Caco-2 (cell line): ENCODE results near the gene GRM5. TPM values are rescaled to one million over a fixed set of nuclear protein-coding genes. Genes with fewer than 3 reads are reported as not detected.

Experiments used
- BruUV-seq: library from RNA; stranded (reverse); fragments of 400-500 nt; replicated peaks from 2 replicates; lab custom pipeline; 2021; lab: Mats Ljungman, UMichigan
- CTCF ChIA-PET: fragments of 300-600 bp; sonication (Branson Sonifier 250); formaldehyde crosslinking; loops from one replicate; lab custom pipeline; 2022; ENCODE audit warnings: antibody characterized with exemption; lab: Charles Lee
- POLR2A ChIA-PET: fragments of 300-600 bp; sonication (Branson Sonifier 250); formaldehyde crosslinking; loops from one replicate; lab custom pipeline; 2022; ENCODE audit warnings: antibody characterized with exemption; lab: Charles Lee
- DNase-seq, 2 experiments: peaks; one replicate each; pipeline versions ENCODE4 v3.0.0 to v3.0.0-alpha.2; 2020 to 2022
- H3K27me3 ChIP-seq: replicated peaks from 2 replicates; pipeline ENCODE4 v1.6.0; 2011; ENCODE audit warnings: low read length; ENCODE audit not compliant: control insufficient read depth, insufficient read depth
- H3K36me3 ChIP-seq: 2 replicates; pipeline ENCODE4 v1.5.1; 2011; ENCODE audit warnings: low read length; ENCODE audit not compliant: control insufficient read depth, insufficient read depth
- H3K4me1 ChIP-seq: fragments of 250-450 bp; sonication (Bioruptor Pico); 2 replicates; pipeline ENCODE4 v1.5.1; 2020; ENCODE audit warnings: mild to moderate bottlenecking
- H3K4me3 ChIP-seq: 2 replicates; pipeline ENCODE4 v1.5.1; 2011; ENCODE audit warnings: low read depth, mild to moderate bottlenecking, control low read depth, low read length
- H3K9me3 ChIP-seq: fragments of 250-450 bp; sonication (Bioruptor Pico); 2 replicates; pipeline ENCODE4 v1.5.1; 2020; ENCODE audit warnings: mild to moderate bottlenecking, moderate library complexity
- H3K27ac Mint-ChIP-seq: one replicate; pipeline ENCODE4 v1.8.0; 2022; ENCODE audit warnings: mixed read lengths; ENCODE audit not compliant: unreplicated experiment
- H3K27me3 Mint-ChIP-seq: one replicate; pipeline ENCODE4 v1.8.0; 2022; ENCODE audit warnings: mixed read lengths; ENCODE audit not compliant: insufficient read depth, unreplicated experiment
- H3K36me3 Mint-ChIP-seq: one replicate; pipeline ENCODE4 v1.8.0; 2022; ENCODE audit warnings: mild to moderate bottlenecking, mixed read lengths; ENCODE audit not compliant: insufficient read depth, unreplicated experiment
- H3K4me1 Mint-ChIP-seq: one replicate; pipeline ENCODE4 v1.8.0; 2022; ENCODE audit warnings: low read depth, mixed read lengths; ENCODE audit not compliant: unreplicated experiment
- H3K4me3 Mint-ChIP-seq: one replicate; pipeline ENCODE4 v1.8.0; 2022; ENCODE audit warnings: mild to moderate bottlenecking, moderate library complexity, mixed read lengths; ENCODE audit not compliant: unreplicated experiment
- H3K9me3 Mint-ChIP-seq: one replicate; pipeline ENCODE4 v1.8.0; 2022; ENCODE audit warnings: mixed read lengths; ENCODE audit not compliant: unreplicated experiment
- CTCF ChIP-seq, 2 experiments: fragments of 200-600 bp in 1 of 2; IDR thresholded peaks; 1 replicate in 1 of 2; 2 replicates in 1 of 2; pipeline versions ENCODE4 v1.5.1 to v1.8.0; 2011 to 2022; ENCODE audit warnings: antibody characterized with exemption in 1 of 2, control low read depth in 1 of 2, inconsistent platforms in 1 of 2, low read depth in 1 of 2, low read length in 1 of 2, mild to moderate bottlenecking in 1 of 2, moderate library complexity in 1 of 2; ENCODE audit not compliant: insufficient read depth in 1 of 2, severe bottlenecking in 1 of 2, unreplicated experiment in 1 of 2
- intact Hi-C: fragments of 100-400 bp; cut with micrococcal nuclease; formaldehyde crosslinking; loops from one replicate; pipeline ENCODE4 v1.10.0; 2022; ENCODE audit not compliant: unreplicated experiment
- total RNA-seq: library from RNA; stranded (reverse); gene quantifications from 2 replicates; pipeline ENCODE4 v1.2.3, GENCODE V29; 2022

Gene GRM5
- total RNA-seq, 1 experiment from 2014 or later, result not detected

DNA sequence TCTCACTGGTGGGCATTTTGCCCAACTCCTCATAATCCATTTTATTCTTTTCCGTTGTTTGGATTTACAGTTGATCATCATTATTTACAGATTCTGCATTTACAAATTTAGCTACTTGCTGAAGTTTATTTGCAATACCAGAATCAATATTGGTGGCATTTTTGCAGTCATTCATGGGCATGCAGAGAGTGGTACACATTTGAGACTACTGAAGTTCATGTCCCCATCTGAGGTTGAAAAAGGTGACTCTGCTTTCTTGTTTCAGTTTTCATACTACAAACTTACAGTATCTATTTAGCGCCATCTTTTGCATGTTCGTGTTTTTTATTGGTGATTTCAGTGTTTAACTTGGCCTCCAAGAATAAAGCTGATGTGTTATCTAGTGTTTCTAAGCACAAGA, 409.5 kb downstream of the GRM5 start:
- no peak overlapping the region for H3K27ac Mint-ChIP-seq
- intact Hi-C loops, result no loop called here
- no peak for TF ChIP-seq CTCF (IDR thresholded peaks at IDR 0.05; ENCODE audit: insufficient read depth in 1 of 2, low read depth in 1 of 2, low read length in 1 of 2, severe bottlenecking in 1 of 2, unreplicated experiment in 1 of 2)
- Histone ChIP-seq H3K27me3 (no peaks in the 10 kb centered on the region; the same call in 1 of the 2 replicates), H3K4me1 (no peaks in the 10 kb centered on the region), H3K9me3 (no peaks in the 10 kb centered on the region), H3K36me3 (no peaks in the 10 kb centered on the region), H3K4me3 (no peak overlapping the region)
- POLR2A ChIA-PET, result no interaction called here
- H3K9me3 Mint-ChIP-seq, result no peaks in the 10 kb centered on the region
- H3K27me3 Mint-ChIP-seq, result peaks cover 13% of the 10 kb centered on the region
- no peak overlapping the region for H3K4me3 Mint-ChIP-seq
- no peaks in the 10 kb centered on the region for H3K4me1 Mint-ChIP-seq
- CTCF ChIA-PET, result no interaction called here
- BruUV-seq, result no TSS peak
- H3K36me3 Mint-ChIP-seq, result no peaks in the 10 kb centered on the region
- no peak for DNase-seq

DNA sequence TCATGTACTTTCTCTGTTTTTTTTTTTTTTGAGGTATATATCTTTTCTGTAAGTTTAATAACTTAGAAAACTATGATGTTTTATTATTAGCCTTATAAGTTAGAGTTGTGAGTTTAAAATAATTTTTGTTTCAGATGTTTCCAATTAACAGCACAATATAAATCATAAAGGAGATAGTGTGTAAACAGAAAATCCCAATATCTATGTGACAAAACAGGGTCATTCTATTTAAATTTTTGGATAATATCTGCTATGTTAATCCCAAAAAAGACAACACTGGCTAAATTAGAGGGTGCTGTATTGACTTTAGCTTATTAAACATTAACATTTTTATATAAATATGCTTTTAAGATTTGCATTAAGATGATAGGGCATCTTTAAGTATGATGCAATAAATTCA, 410.1 kb downstream of the GRM5 start:
- no peaks in the 10 kb centered on the region for H3K36me3 Mint-ChIP-seq
- H3K4me3 Mint-ChIP-seq, result no peak overlapping the region
- TF ChIP-seq CTCF (IDR thresholded peaks at IDR 0.05; ENCODE audit: insufficient read depth in 1 of 2, low read depth in 1 of 2, low read length in 1 of 2, severe bottlenecking in 1 of 2, unreplicated experiment in 1 of 2), result no peak
- no peaks in the 10 kb centered on the region; the same call in 1 of the 2 replicates for H3K27me3 ChIP-seq
- no peak overlapping the region for H3K4me3 ChIP-seq
- H3K27ac Mint-ChIP-seq, result no peak overlapping the region
- CTCF ChIA-PET, result no interaction called here
- no peak for DNase-seq
- BruUV-seq, result no TSS peak
- no peaks in the 10 kb centered on the region for H3K9me3 Mint-ChIP-seq
- POLR2A ChIA-PET, result no interaction called here
- no peaks in the 10 kb centered on the region for H3K36me3 ChIP-seq
- H3K9me3 ChIP-seq, result no peaks in the 10 kb centered on the region
- H3K4me1 ChIP-seq, result no peaks in the 10 kb centered on the region
- peaks cover 13% of the 10 kb centered on the region for H3K27me3 Mint-ChIP-seq
- intact Hi-C loops, result no loop called here
- H3K4me1 Mint-ChIP-seq, result no peaks in the 10 kb centered on the region

GRCh38 chr11:88655196-88655595, 410.6 kb downstream of the GRM5 start:
- DNase-seq, result no peak
- no TSS peak for BruUV-seq
- CTCF ChIA-PET, result no interaction called here
- POLR2A ChIA-PET, result no interaction called here
- Mint-ChIP-seq H3K4me3 (no peak overlapping the region), H3K27ac (no peak overlapping the region), H3K9me3 (no peaks in the 10 kb centered on the region), H3K4me1 (no peaks in the 10 kb centered on the region), H3K36me3 (no peaks in the 10 kb centered on the region), H3K27me3 (peaks cover 13% of the 10 kb centered on the region)
- no peaks in the 10 kb centered on the region; the same call in 1 of the 2 replicates for H3K27me3 ChIP-seq
- H3K36me3 ChIP-seq, result no peaks in the 10 kb centered on the region
- no peak for TF ChIP-seq CTCF (IDR thresholded peaks at IDR 0.05; ENCODE audit: insufficient read depth in 1 of 2, low read depth in 1 of 2, low read length in 1 of 2, severe bottlenecking in 1 of 2, unreplicated experiment in 1 of 2)
- intact Hi-C loops, result no loop called here
- H3K4me3 ChIP-seq, result no peak overlapping the region
- H3K4me1 ChIP-seq, result no peaks in the 10 kb centered on the region
- H3K9me3 ChIP-seq, result no peaks in the 10 kb centered on the region
